GM12878 (cell line): Measurements from ENCODE around the gene LRP3. TPM values are rescaled to one million over a fixed set of nuclear protein-coding genes. Genes with fewer than 3 reads are reported as not detected.

Source experiments
- ATAC-seq: fragments of 200-7000 bp; cut with Tn5 transposase; 3 replicates; pipeline ENCODE4 v1.9.1; 2020; ENCODE audit warnings: mild to moderate bottlenecking, moderate library complexity
- BruUV-seq: library from RNA; stranded (reverse); fragments of 400-500 nt; replicated peaks from 2 replicates; lab custom pipeline; 2021; lab: Mats Ljungman, UMichigan
- CTCF ChIA-PET: fragments of 300-600 bp; sonication (Branson Sonifier 250); formaldehyde crosslinking; extraction: SDS; loops from one replicate; lab custom pipeline; 2021; ENCODE audit warnings: inconsistent platforms; lab: Yijun Ruan, JAX
- POLR2A ChIA-PET: fragments of 350-600 bp; formaldehyde crosslinking; extraction: SDS; loops from one replicate; lab custom pipeline; 2021; ENCODE audit warnings: inconsistent platforms; lab: Charles Lee
- RAD21 ChIA-PET: fragments of 300-600 bp; sonication (Branson Sonifier 250); formaldehyde crosslinking; loops from one replicate; lab custom pipeline; 2023; ENCODE audit warnings: antibody characterized with exemption; ENCODE audit not compliant: unreplicated experiment; lab: Charles Lee
- SMC1A ChIA-PET: fragments of 300-600 bp; sonication (Branson Sonifier 250); formaldehyde crosslinking; loops from one replicate; lab custom pipeline; 2023; ENCODE audit not compliant: unreplicated experiment, uncharacterized antibody; lab: Charles Lee
- DNase-seq: peaks from one replicate; pipeline ENCODE4 v3.0.0-alpha.2; 2011; ENCODE audit warnings: low read depth, low spot score
- FAIRE-seq: peaks from 3 replicates; lab custom pipeline; 2011; peaks lifted over from hg19 to GRCh38; lab: Jason Lieb, UNC
- H2AFZ ChIP-seq: 2 replicates; pipeline ENCODE4 v1.6.0; 2011; ENCODE audit warnings: low read depth, low read length, control low read depth; ENCODE audit not compliant: control insufficient read depth
- H3K27ac ChIP-seq: 2 replicates; pipeline ENCODE4 v1.5.1; 2011; ENCODE audit warnings: control low read depth; ENCODE audit not compliant: control insufficient read depth, insufficient read depth
- H3K27me3 ChIP-seq, 2 experiments: replicated peaks in 1 of 2; 2 replicates each; pipeline versions ENCODE4 v1.6.0 to v1.6.1; 2011; ENCODE audit warnings: low read length in 1 of 2; ENCODE audit not compliant: control insufficient read depth in 2 of 2, insufficient read depth in 2 of 2
- H3K36me3 ChIP-seq, 2 experiments: 2 replicates each; pipeline ENCODE4 v1.5.1; 2011; ENCODE audit warnings: low read length in 1 of 2; ENCODE audit not compliant: control insufficient read depth in 2 of 2, insufficient read depth in 2 of 2
- H3K4me1 ChIP-seq: 2 replicates; pipeline ENCODE4 v1.6.1; 2011; ENCODE audit warnings: mild to moderate bottlenecking, low read length, moderate library complexity, mixed read lengths; ENCODE audit not compliant: control insufficient read depth, insufficient read depth
- H3K4me2 ChIP-seq: 2 replicates; pipeline ENCODE4 v1.6.0; 2011; ENCODE audit warnings: control low read depth; ENCODE audit not compliant: control insufficient read depth, insufficient read depth
- H3K4me3 ChIP-seq: fragments of 200-600 bp; sonication (generic); 2 replicates; pipeline ENCODE4 v1.5.1; 2016
- H3K79me2 ChIP-seq: 2 replicates; pipeline ENCODE4 v1.6.0; 2011; ENCODE audit warnings: low read length; ENCODE audit not compliant: control insufficient read depth, insufficient read depth
- H3K9ac ChIP-seq: 2 replicates; pipeline ENCODE4 v1.8.0; 2011; ENCODE audit warnings: low read length, control low read depth, mixed read lengths; ENCODE audit not compliant: control insufficient read depth, insufficient read depth
- H3K9me3 ChIP-seq: replicated peaks from 3 replicates; pipeline ENCODE4 v1.5.1; 2011; ENCODE audit warnings: mild to moderate bottlenecking, low read length; ENCODE audit not compliant: control insufficient read depth, insufficient read depth
- H4K20me1 ChIP-seq: 2 replicates; pipeline ENCODE4 v1.6.0; 2011; ENCODE audit not compliant: control insufficient read depth, insufficient read depth
- ATF2 ChIP-seq: IDR thresholded peaks from 2 replicates; pipeline ENCODE4 v1.6.1; 2012; ENCODE audit warnings: low read length, inconsistent platforms
- BACH1 ChIP-seq: fragments of 450-650 bp; IDR thresholded peaks from 2 replicates; pipeline ENCODE4 v1.6.1; 2017; ENCODE audit warnings: mild to moderate bottlenecking, borderline replicate concordance
- CBX3 ChIP-seq: fragments of 200-600 bp; sonication (generic); IDR thresholded peaks from 2 replicates; pipeline ENCODE4 v1.6.1; 2016; ENCODE audit warnings: low read depth, borderline replicate concordance
- CREM ChIP-seq: IDR thresholded peaks from 2 replicates; pipeline ENCODE4 v1.6.1; 2014; ENCODE audit warnings: antibody characterized with exemption, low read depth
- EP300 ChIP-seq, 2 experiments: fragments of 150-350 bp in 1 of 2; IDR thresholded peaks; 2 replicates each; pipeline ENCODE4 v1.6.1; 2011 to 2012; ENCODE audit warnings: low read depth in 2 of 2, low read length in 2 of 2, borderline replicate concordance in 1 of 2, improper control_type of control experiment in 1 of 2, inconsistent platforms in 1 of 2; ENCODE audit not compliant: control insufficient read depth in 1 of 2
- JUND ChIP-seq: IDR thresholded peaks from 2 replicates; pipeline ENCODE4 v1.6.1; 2012; ENCODE audit warnings: low read depth, mild to moderate bottlenecking, low read length, improper control_type of control experiment, moderate library complexity
- MEF2A ChIP-seq: IDR thresholded peaks from 2 replicates; pipeline ENCODE4 v1.6.1; 2011; ENCODE audit warnings: low read depth, mild to moderate bottlenecking, low read length, moderate library complexity; ENCODE audit not compliant: insufficient read depth
- NBN ChIP-seq: fragments of 450-650 bp; IDR thresholded peaks from 2 replicates; pipeline ENCODE4 v1.6.1; 2016
- NFYA ChIP-seq: IDR thresholded peaks from 2 replicates; pipeline ENCODE4 v1.6.1; 2011; ENCODE audit warnings: low read depth, mild to moderate bottlenecking, low read length, improper control_type of control experiment, borderline replicate concordance
- RB1 ChIP-seq: fragments of 450-650 bp; formaldehyde crosslinking; IDR thresholded peaks from 2 replicates; pipeline ENCODE4 v1.6.1; 2017; ENCODE audit warnings: mild to moderate bottlenecking, borderline replicate concordance
- RELB ChIP-seq: fragments of 450-650 bp; IDR thresholded peaks from 2 replicates; pipeline ENCODE4 v1.6.1; 2017; ENCODE audit warnings: low read depth, mild to moderate bottlenecking, moderate library complexity
- SMAD5 ChIP-seq: IDR thresholded peaks from 2 replicates; pipeline ENCODE4 v1.6.1; 2016; ENCODE audit warnings: antibody characterized with exemption, low read depth
- SPI1 ChIP-seq: IDR thresholded peaks from 2 replicates; pipeline ENCODE4 v1.6.1; 2011; ENCODE audit warnings: low read depth, mild to moderate bottlenecking, low read length, moderate library complexity, borderline replicate concordance; ENCODE audit not compliant: insufficient read depth
- SRF ChIP-seq, 2 experiments: IDR thresholded peaks; 2 replicates each; pipeline ENCODE4 v1.6.1; 2011; ENCODE audit warnings: low read depth in 2 of 2, low read length in 2 of 2, mild to moderate bottlenecking in 1 of 2, moderate library complexity in 1 of 2
- USF1 ChIP-seq: IDR thresholded peaks from 2 replicates; pipeline ENCODE4 v1.6.1; 2011; ENCODE audit warnings: borderline replicate concordance, low read depth, mild to moderate bottlenecking, moderate library complexity, mixed read lengths, low read length; ENCODE audit not compliant: insufficient read depth; ENCODE audit errors: extremely low read length
- ZBTB11 ChIP-seq: fragments of 450-650 bp; formaldehyde crosslinking; IDR thresholded peaks from 2 replicates; pipeline ENCODE4 v1.5.0; 2022; ENCODE audit warnings: mild to moderate bottlenecking, missing genetic modification characterization
- WGBS: methylation state at CpG from one replicate; pipeline ENCODE4 v1.1.6; 2016; ENCODE audit warnings: low lambda C conversion rate; ENCODE audit not compliant: insufficient replicate concordance, insufficient coverage; ENCODE audit errors: missing lambda C conversion rate; 5-methylcytosine and 5-hydroxymethylcytosine counted together
- in situ Hi-C: fragments of 300-500 bp; cut with MboI; formaldehyde crosslinking; loops from 9 replicates; pipeline ENCODE4 v1.14.3; 2018; ENCODE audit warnings: mixed read lengths
- intact Hi-C: fragments of 100-400 bp; cut with micrococcal nuclease; formaldehyde crosslinking; loops from one replicate; pipeline ENCODE4 v1.14.2; 2022; ENCODE audit not compliant: unreplicated experiment
- polyA plus RNA-seq, 11 experiments: library from polyadenylated mRNA; depleted of rRNA in 4 of 11; unstranded in 6 of 11; stranded (reverse) in 5 of 11; fragments of >200 nt; fragmentation: Nextera tagmentation in 4 of 11; fragmentation: Illumina TruSeq in 1 of 11; extraction: Ambion mirVana in 4 of 11; extraction: Trizol in 1 of 11; gene quantifications; 1 replicate in 1 of 11; 2 replicates in 10 of 11; pipeline versions ENCODE4 v1.2.1 to v1.2.3, GENCODE V29; 2011 to 2016; ENCODE audit warnings: inconsistent platforms in 2 of 11, missing spikeins in 2 of 11, low read depth in 1 of 11
- total RNA-seq, 4 experiments: library from RNA; depleted of rRNA in 3 of 4; stranded (reverse); fragments of >200 nt in 3 of 4; fragmentation: Illumina TruSeq in 1 of 4; extraction: Trizol in 1 of 4; gene quantifications; 2 replicates each; pipeline versions ENCODE4 v1.2.1 to v1.2.3, GENCODE V29; 2013 to 2021

LRP3 gene
- total and polyA plus RNA-seq, 10 of the 15 experiments (the other 5 are each of a cell fraction or from before 2014, with no cell fraction given): 0.12 to 3.2 (median 0.64) TPM; not detected in 2

GRCh38 chr19:33227870-33228599 is 33.9 kb downstream of the LRP3 start:
- ChIA-PET CTCF (interaction anchor here (0.6 to 2.1 kb wide), 2 partner anchors 16 to 179 kb away, joined by 3 to 6 read pairs; no protein-coding TSS in a partner anchor), RAD21 (no interaction called here), SMC1A (no interaction called here), POLR2A (no interaction called here)
- Histone ChIP-seq H3K79me2 (no peaks in the 10 kb centered on the region), H3K9ac (no peak overlapping the region), H3K4me1 (no peaks in the 10 kb centered on the region), H3K4me3 (no peak overlapping the region), H3K4me2 (no peak overlapping the region), H2AFZ (no peak overlapping the region), H3K9me3 (no peaks in the 10 kb centered on the region; the same call in 1 of the 3 replicates), H3K36me3 (no peaks in the 10 kb centered on the region), H3K27me3 (peaks cover 5 to 12% of the 10 kb centered on the region in 2 experiments; a peak in 3 of 4 replicates), H3K27ac (no peak overlapping the region), H4K20me1 (no peaks in the 10 kb centered on the region)
- no TSS peak for BruUV-seq
- intact Hi-C loops: no loop called here
- in situ Hi-C loops: loop anchor here (25.0 kb wide), 1 partner anchor 534 kb away; no protein-coding TSS in a partner anchor
- FAIRE-seq (no peak), ATAC-seq (no peak), DNase-seq (no peak)
- WGBS: 35% methylated on average over 1 of the region's 1 CpG
- TF ChIP-seq SMAD5 (no peak), RELB (no peak), RB1 (no peak), NFYA (no peak), JUND (no peak), USF1 (no peak), MEF2A (no peak), ZBTB11 (no peak), CBX3 (no peak), SRF (IDR thresholded peaks at IDR 0.05; ENCODE audit: low read depth in 2 of 2, low read length in 2 of 2) (no peak), ATF2 (no peak), SPI1 (no peak), CREM (no peak), BACH1 (no peak), NBN (no peak), EP300 (IDR thresholded peaks at IDR 0.05; ENCODE audit: borderline replicate concordance in 1 of 2, control insufficient read depth in 1 of 2, low read depth in 2 of 2, low read length in 2 of 2) (no peak)
